WTC11 (cell line): Measurements from ENCODE around the gene RCAN3. TPM values are rescaled to one million over a fixed set of nuclear protein-coding genes. Genes with fewer than 3 reads are reported as not detected.
A peak's percentile ranks its signal among the peaks of the same experiment; 100 is the strongest.

Experiments used
- ATAC-seq: fragments of 200-7000 bp; cut with Tn5 transposase; 2 replicates; pipeline ENCODE4 v1.10.0; 2021; ENCODE audit warnings: mild to moderate bottlenecking, moderate library complexity
- CTCF ChIA-PET: fragments of 300-600 bp; sonication (Branson Sonifier 250); formaldehyde crosslinking; loops from one replicate; lab custom pipeline; 2021; ENCODE audit warnings: antibody characterized with exemption; lab: Charles Lee
- POLR2A ChIA-PET: fragments of 350-600 bp; sonication (Branson Sonifier 250); formaldehyde crosslinking; loops from one replicate; lab custom pipeline; 2021; ENCODE audit warnings: antibody characterized with exemption; lab: Charles Lee
- DNase-seq: peaks from one replicate; pipeline ENCODE4 v3.0.0; 2021; ENCODE audit warnings: low spot score
- H3K27ac Mint-ChIP-seq: 2 replicates; pipeline ENCODE4 v1.8.0; 2021; ENCODE audit warnings: mixed read lengths
- H3K27me3 Mint-ChIP-seq: 2 replicates; pipeline ENCODE4 v1.8.0; 2021; ENCODE audit warnings: low read depth, mild to moderate bottlenecking, moderate library complexity, mixed read lengths
- H3K36me3 Mint-ChIP-seq: 2 replicates; pipeline ENCODE4 v1.8.0; 2021; ENCODE audit warnings: mixed read lengths
- H3K4me1 Mint-ChIP-seq: 2 replicates; pipeline ENCODE4 v1.8.0; 2022; ENCODE audit warnings: mixed read lengths
- H3K4me3 Mint-ChIP-seq: 2 replicates; pipeline ENCODE4 v1.8.0; 2021; ENCODE audit warnings: mild to moderate bottlenecking, moderate library complexity, mixed read lengths
- H3K9me3 Mint-ChIP-seq: 2 replicates; pipeline ENCODE4 v1.8.0; 2021; ENCODE audit warnings: mixed read lengths
- ATF6 ChIP-seq: sonication (generic); formaldehyde crosslinking; IDR thresholded peaks from 2 replicates; pipeline ENCODE4 v1.8.1; 2023; ENCODE audit warnings: mild to moderate bottlenecking, missing genetic modification reagents
- CREM ChIP-seq: sonication (generic); formaldehyde crosslinking; IDR thresholded peaks from 2 replicates; pipeline ENCODE4 v1.8.1; 2022; ENCODE audit warnings: mild to moderate bottlenecking, missing genetic modification reagents, moderate library complexity
- E2F4 ChIP-seq: sonication (generic); formaldehyde crosslinking; IDR thresholded peaks from 2 replicates; pipeline ENCODE4 v1.8.1; 2022; ENCODE audit warnings: low read depth, mild to moderate bottlenecking, moderate library complexity, missing genetic modification reagents, borderline replicate concordance
- ERG ChIP-seq: fragments of 250-450 bp; sonication (Bioruptor Pico); IDR thresholded peaks from 2 replicates; pipeline ENCODE4 v1.8.0; 2021; ENCODE audit warnings: mild to moderate bottlenecking
- ETV6 ChIP-seq: sonication (generic); formaldehyde crosslinking; IDR thresholded peaks from 2 replicates; pipeline ENCODE4 v1.8.1; 2022; ENCODE audit warnings: mild to moderate bottlenecking, missing genetic modification reagents
- FOXK1 ChIP-seq: sonication (generic); formaldehyde crosslinking; IDR thresholded peaks from 2 replicates; pipeline ENCODE4 v1.8.0; 2022; ENCODE audit warnings: mild to moderate bottlenecking, moderate library complexity, missing genetic modification reagents
- FOXP4 ChIP-seq: sonication (generic); formaldehyde crosslinking; IDR thresholded peaks from 2 replicates; pipeline ENCODE4 v1.8.0; 2022; ENCODE audit warnings: mild to moderate bottlenecking, missing genetic modification reagents
- NFATC4 ChIP-seq: fragments of 250-450 bp; sonication (Bioruptor Pico); IDR thresholded peaks from 2 replicates; pipeline ENCODE4 v1.9.0; 2021; ENCODE audit warnings: mild to moderate bottlenecking
- NFE2L1 ChIP-seq: sonication (generic); formaldehyde crosslinking; IDR thresholded peaks from 2 replicates; pipeline ENCODE4 v1.8.1; 2023; ENCODE audit warnings: missing genetic modification reagents
- RELA ChIP-seq: sonication (generic); formaldehyde crosslinking; IDR thresholded peaks from 2 replicates; pipeline ENCODE4 v1.8.1; 2022; ENCODE audit warnings: missing genetic modification reagents, mild to moderate bottlenecking, borderline replicate concordance
- USF2 ChIP-seq: sonication (generic); formaldehyde crosslinking; IDR thresholded peaks from 2 replicates; pipeline ENCODE4 v1.8.1; 2023; ENCODE audit warnings: mild to moderate bottlenecking, missing genetic modification reagents, moderate library complexity
- ZBTB43 ChIP-seq: sonication (generic); formaldehyde crosslinking; IDR thresholded peaks from 2 replicates; pipeline ENCODE4 v1.8.1; 2023; ENCODE audit warnings: mild to moderate bottlenecking, missing genetic modification reagents
- ZNF121 ChIP-seq: sonication (generic); formaldehyde crosslinking; IDR thresholded peaks from 2 replicates; pipeline ENCODE4 v1.8.0; 2023; ENCODE audit warnings: missing genetic modification reagents
- ZNF423 ChIP-seq: fragments of 250-450 bp; sonication (Bioruptor Pico); IDR thresholded peaks from 2 replicates; pipeline ENCODE4 v2.1.2; 2022; ENCODE audit warnings: mild to moderate bottlenecking, moderate library complexity
- total RNA-seq: library from RNA; stranded (reverse); gene quantifications from 3 replicates; pipeline ENCODE4 v1.2.3, GENCODE V29; 2021

Gene RCAN3
- total RNA-seq, 1 experiment from 2014 or later, result 23.3 TPM

GRCh38 chr1:24507405-24507804 lies 4.8 kb downstream of the RCAN3 start (continued):
- no peak for TF ChIP-seq ZBTB43 (CRISPR knock-in tag)
- no peak for TF ChIP-seq ETV6 (CRISPR knock-in tag)
- no peak for TF ChIP-seq NFATC4 (CRISPR knock-in tag)
- TF ChIP-seq ATF6, result no peak
- no peak for TF ChIP-seq ZNF423 (CRISPR knock-in tag)
- TF ChIP-seq E2F4, result no peak
- TF ChIP-seq RELA (CRISPR knock-in tag), result no peak
- no peak for TF ChIP-seq FOXP4 (CRISPR knock-in tag)
- no peak for TF ChIP-seq NFE2L1 (CRISPR knock-in tag)
- no peak for TF ChIP-seq ERG (CRISPR knock-in tag)
- no peak for TF ChIP-seq FOXK1 (CRISPR knock-in tag)
- TF ChIP-seq USF2, result no peak

GRCh38 chr1:24508911-24509310 lies 6.3 kb downstream of the RCAN3 start:
- CTCF ChIA-PET, result no interaction called here
- no peaks in the 10 kb centered on the region for H3K9me3 Mint-ChIP-seq

More at GRCh38 chr1:24508911-24509310, 6.3 kb downstream of the RCAN3 start:
- no peak overlapping the region for H3K4me3 Mint-ChIP-seq
- no peak for DNase-seq
- no peaks in the 10 kb centered on the region for H3K36me3 Mint-ChIP-seq
- POLR2A ChIA-PET, result no interaction called here
- H3K27ac Mint-ChIP-seq, result no peak overlapping the region
- H3K27me3 Mint-ChIP-seq, result peaks cover 2% of the 10 kb centered on the region
- H3K4me1 Mint-ChIP-seq, result peaks cover 49% of the 10 kb centered on the region
- peak; percentile 78; the same call in 1 of the 2 replicates for TF ChIP-seq ZNF121 (CRISPR knock-in tag)
- TF ChIP-seq CREM (CRISPR knock-in tag), result no peak
- no peak for TF ChIP-seq FOXP4 (CRISPR knock-in tag)
- no peak for ATAC-seq
